CD4-positive, alpha-beta T cell treated with Interleukin-4 for 4 hours (primary cell): Measurements from ENCODE around the gene MED20.

ENCODE experiments used
- DNase-seq: peaks from one replicate; pipeline ENCODE4 v3.0.0-alpha.2; 2020

Gene MED20

DNA sequence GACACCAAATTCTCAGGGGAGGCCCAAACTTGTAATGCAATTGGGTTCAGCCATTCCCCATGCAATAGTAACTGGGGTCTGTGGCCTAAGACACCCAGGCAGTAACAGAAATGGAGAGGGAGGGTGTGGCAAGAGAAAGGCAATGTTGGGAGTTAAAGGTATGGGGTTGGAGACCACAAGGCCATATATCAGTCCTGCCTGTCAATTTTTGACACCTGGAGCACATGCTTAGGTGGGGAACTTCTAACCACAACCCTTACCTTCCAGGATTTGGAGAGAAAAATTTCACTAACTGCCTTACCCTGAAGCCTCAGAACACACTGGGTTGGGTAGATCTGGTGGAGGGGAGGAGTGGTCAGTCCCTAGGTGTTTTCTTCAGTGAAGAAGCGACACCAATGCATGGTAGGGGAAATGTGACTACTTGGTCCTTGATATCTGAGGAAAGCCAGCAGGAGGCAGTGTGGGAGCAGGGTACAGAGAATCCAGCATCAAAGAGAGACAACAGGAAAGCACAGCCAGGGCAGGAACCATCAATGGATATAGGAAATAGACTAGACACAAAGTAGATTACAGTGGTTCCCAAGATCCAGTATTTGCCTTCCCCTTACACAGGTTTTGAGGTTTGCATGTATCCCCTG, 18.9 kb downstream of the MED20 start:
- peak; percentile 61 for DNase-seq

GRCh38 chr6:41900861-41901260, 20.1 kb downstream of the MED20 start:
- no peak for DNase-seq

GRCh38 chr6:41896281-41896680, 24.7 kb downstream of the MED20 start:
- DNase-seq: no peak

GRCh38 chr6:41895300-41896233, 25.4 kb downstream of the MED20 start, which contains the start of gene USP49:
USP49 (minus strand) TSS chr6:41895375; CDS start chr6:41806983, 88,392 bp downstream.
- peak; percentile 78 for DNase-seq

DNA sequence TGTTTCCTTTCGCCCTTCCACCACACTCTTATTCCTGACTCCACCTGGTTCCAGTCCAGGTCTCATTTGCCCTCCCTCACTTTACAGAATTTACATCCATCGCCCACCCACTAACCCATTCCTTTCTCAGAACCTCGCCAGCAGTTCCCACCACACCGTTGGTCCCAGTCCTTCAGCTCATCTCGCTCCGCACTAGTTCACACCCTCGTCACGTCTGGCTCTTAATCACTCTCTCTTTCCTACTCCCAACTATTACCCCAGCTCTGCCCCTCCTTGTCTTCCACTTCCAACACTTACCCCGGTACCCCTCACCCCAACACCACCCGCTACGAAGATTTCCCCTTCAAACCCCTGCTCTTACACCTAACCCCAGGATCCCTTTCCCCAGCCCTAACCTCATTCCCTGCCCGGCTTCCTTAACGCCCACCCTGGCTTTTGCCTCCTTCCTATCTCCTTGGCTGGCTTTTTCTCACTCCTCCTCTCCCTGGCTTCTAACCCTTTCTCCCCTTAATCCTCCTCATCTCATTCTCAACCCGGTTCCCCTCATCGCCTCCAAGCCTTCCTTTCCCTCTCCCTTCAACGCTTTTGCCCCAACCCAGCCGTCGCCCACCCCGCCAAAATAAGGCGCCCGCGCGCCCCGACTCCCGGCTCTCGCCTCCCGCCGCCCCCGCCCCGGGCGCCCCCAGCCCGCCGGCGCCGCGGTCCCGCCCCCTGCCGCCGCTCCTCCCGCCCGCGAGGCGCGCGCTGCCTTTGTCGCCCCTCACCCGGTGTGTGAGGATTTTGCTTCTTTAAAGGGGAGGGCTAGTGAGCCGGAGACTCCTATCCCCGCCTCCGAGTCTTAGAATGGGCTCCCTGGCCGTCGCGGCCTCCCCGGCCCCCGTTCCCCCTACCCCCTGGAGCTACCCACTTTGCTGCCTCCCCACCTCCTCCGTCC, 26.3 kb downstream of the MED20 start:
- no peak for DNase-seq

DNA sequence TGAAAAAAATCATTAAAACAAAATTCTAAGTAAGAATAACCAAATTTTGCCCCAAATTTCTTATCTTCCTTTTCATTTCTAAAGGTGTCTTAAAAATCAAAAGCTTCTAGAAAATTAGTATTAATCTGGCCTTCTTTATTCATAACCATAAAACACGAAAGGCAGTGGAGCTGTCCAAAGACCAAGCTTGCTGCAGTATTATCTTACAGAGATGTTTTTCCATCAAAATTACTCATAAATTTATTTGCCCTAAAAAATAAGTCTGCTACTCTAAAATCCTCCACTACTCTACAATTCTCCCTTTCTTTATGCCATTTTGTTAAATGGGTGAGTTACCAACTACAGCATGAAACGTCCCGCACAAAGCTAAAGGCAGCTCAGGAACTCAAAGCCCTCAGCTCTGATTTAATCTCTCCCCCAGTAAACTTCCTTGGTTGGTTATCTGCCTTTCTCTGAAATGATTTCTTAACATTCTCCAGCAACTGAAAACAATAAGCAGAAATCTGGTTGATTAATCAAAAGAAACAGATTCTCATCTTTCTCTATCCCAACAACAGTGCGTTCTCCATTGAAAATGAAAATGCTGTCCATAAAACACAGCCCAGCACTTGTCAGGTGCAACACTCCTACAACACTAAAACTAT, 27.9 kb downstream of the MED20 start:
- DNase-seq: no peak

- no peak for DNase-seq
Observed at GRCh38 chr6:41887331-41887751, 33.6 kb downstream of the MED20 start.

GRCh38 chr6:41885930-41886329, 35.0 kb downstream of the MED20 start:
- DNase-seq: no peak

- DNase-seq: no peak
Observed at GRCh38 chr6:41884957-41885356, 36.0 kb downstream of the MED20 start.

GRCh38 chr6:41881506-41881905, 39.4 kb downstream of the MED20 start:
- DNase-seq: no peak

- DNase-seq: no peak
Observed at GRCh38 chr6:41878961-41879405, 42.0 kb downstream of the MED20 start.

- no peak for DNase-seq
Observed at GRCh38 chr6:41878246-41878645, 42.7 kb downstream of the MED20 start.

- no peak for DNase-seq
Observed at GRCh38 chr6:41877051-41877680, 43.8 kb downstream of the MED20 start.

- no peak for DNase-seq
Observed at GRCh38 chr6:41874741-41875140, 46.2 kb downstream of the MED20 start.

DNA sequence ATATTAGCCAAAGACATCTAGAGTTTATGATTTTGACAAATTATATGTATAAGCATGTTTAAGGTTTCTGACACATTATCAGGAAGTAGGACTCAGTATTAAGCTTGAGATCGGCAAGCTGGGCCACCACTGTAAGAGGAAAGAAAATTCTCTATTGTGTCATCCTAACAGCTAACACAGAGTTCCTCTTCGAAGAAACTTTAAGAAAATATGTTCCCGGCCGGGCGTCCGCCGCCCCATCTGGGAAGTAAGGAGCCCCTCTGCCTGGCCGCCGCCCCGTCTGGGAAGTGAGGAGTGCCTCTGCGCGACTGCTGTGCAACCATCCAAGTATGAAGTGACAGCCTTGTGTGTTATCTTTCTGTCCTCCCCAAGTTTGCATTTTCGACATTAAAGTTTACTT, 48.8 kb downstream of the MED20 start:
- DNase-seq: no peak

GRCh38 chr6:41871691-41872090, 49.2 kb downstream of the MED20 start:
- DNase-seq: no peak

- no peak for DNase-seq
Observed at GRCh38 chr6:41859356-41859755, 61.6 kb downstream of the MED20 start.

DNA sequence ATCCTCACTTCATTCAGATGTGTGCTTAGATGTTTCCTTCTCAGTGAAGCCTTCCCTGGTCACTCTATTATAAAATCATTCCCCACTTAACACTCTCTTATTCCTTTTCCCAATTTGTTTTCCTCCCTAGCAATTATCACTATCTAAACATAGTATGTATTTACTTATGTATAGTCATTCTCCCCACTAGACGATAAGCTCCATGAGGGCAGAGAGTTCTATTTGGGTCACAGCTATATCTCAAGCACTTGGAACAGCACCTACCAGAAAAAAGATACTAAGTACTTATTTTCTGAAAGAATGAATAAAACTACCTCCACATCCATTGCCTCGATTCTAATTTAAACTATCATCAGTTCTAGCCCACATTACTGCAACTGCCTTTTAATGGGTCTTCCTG, 62.2 kb downstream of the MED20 start:
- DNase-seq: no peak
